NT2/D1 (cell line): ENCODE measurements around the gene HIRA.

Experiments
- DNase-seq: peaks from one replicate; pipeline ENCODE4 v3.0.0-alpha.2; 2011; ENCODE audit warnings: low read depth, low spot score
- H3K27me3 ChIP-seq: 2 replicates; pipeline ENCODE4 v1.6.0; 2011; ENCODE audit warnings: mild to moderate bottlenecking; ENCODE audit not compliant: insufficient read length, insufficient read depth
- H3K36me3 ChIP-seq: 2 replicates; pipeline ENCODE4 v1.6.1; 2011; ENCODE audit warnings: mild to moderate bottlenecking, low read length, mixed read lengths; ENCODE audit not compliant: insufficient read depth, insufficient read length
- H3K4me1 ChIP-seq: 2 replicates; pipeline ENCODE4 v1.5.1; 2011; ENCODE audit not compliant: insufficient read depth, insufficient read length
- H3K4me3 ChIP-seq: 2 replicates; pipeline ENCODE4 v1.5.1; 2011; ENCODE audit warnings: low read depth; ENCODE audit not compliant: insufficient read length
- H3K9ac ChIP-seq: 2 replicates; pipeline ENCODE4 v1.6.0; 2011; ENCODE audit warnings: low read depth; ENCODE audit not compliant: insufficient read length
- H3K9me3 ChIP-seq: 2 replicates; pipeline ENCODE4 v1.5.1; 2011; ENCODE audit warnings: mild to moderate bottlenecking, low read length; ENCODE audit not compliant: insufficient read depth
- SUZ12 ChIP-seq: IDR thresholded peaks from 2 replicates; pipeline ENCODE4 v1.6.1; 2011; ENCODE audit not compliant: insufficient read length, insufficient read depth; ENCODE audit errors: extremely low read depth
- YY1 ChIP-seq: IDR thresholded peaks from 2 replicates; pipeline ENCODE4 v1.6.1; 2011; ENCODE audit not compliant: insufficient read length, insufficient read depth
- ZNF274 ChIP-seq: IDR thresholded peaks from 2 replicates; pipeline ENCODE4 v1.6.1; 2011; ENCODE audit warnings: mild to moderate bottlenecking, low read depth, low read length

Gene HIRA

DNA sequence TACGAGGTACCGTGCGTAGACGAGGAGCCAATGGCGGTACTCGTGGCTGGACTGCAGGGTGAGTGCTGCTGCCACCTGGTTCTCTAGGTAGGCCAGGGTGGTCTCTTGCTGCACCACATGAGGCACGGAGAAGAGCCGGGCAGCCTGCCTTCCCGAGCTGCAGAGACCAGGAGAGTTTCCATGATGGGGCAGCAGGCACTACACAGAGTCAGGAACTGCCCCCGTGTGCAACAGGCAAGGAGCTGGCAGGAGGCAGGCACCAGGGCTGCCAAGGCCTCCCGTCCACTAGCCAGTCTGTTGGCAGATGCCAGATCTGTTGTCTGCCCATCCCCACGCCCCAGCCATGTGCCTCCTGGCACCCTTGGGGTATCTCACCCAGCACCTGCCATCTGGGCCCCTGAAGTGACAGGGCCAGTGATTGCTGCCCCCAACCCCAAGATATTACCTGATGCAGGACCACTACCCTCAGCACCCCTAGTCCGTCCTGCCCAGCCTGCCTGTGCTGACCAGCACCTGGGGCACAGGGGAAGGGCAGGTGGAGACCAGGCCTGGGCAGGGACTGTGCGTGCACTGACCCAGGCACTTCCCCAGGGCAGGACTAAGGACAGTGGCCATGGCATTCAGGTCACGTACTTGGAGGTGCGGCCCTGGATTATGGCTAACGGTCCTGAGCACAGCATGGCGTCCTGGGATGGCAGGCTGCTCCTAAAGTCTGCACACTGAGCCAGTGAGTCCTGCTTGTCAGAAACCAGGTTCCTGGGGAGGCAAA lies 78.0 kb downstream of the HIRA start:
- no peaks in the 10 kb centered on the region for H3K4me1 ChIP-seq
- no peaks in the 10 kb centered on the region for H3K9me3 ChIP-seq
- no peak overlapping the region for H3K4me3 ChIP-seq
- H3K9ac ChIP-seq: no peak overlapping the region
- H3K27me3 ChIP-seq: no peaks in the 10 kb centered on the region
- no peak for TF ChIP-seq SUZ12
- TF ChIP-seq ZNF274: no peak
- TF ChIP-seq YY1: no peak
- no peak for DNase-seq
- peaks cover 86% of the 10 kb centered on the region for H3K36me3 ChIP-seq

GRCh38 chr22:19352766-19353165 lies 78.8 kb downstream of the HIRA start:
- Histone ChIP-seq H3K36me3 (peaks cover 82% of the 10 kb centered on the region), H3K4me1 (no peaks in the 10 kb centered on the region), H3K9ac (no peak overlapping the region), H3K27me3 (no peaks in the 10 kb centered on the region), H3K4me3 (no peak overlapping the region), H3K9me3 (no peaks in the 10 kb centered on the region)
- DNase-seq: no peak
- TF ChIP-seq SUZ12: no peak
- no peak for TF ChIP-seq YY1

DNA sequence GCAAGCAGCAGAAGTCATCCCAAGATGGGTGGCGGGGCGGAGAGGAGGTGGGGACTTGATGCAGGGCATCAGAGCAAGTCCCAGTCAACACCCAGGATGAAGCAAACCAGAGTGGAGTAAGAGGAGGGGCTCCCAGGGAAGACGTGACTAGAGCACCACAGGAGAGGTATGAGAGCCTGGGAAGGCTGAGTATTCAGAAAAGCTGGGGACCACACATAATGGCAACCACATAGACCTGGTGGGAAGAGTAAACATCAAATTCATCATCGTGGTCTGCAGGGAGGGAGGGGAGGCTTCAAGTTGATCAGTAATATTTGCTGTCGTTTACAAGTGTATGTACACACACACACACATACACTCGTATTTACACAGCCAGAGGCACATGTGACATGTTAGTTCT lies 79.3 kb downstream of the HIRA start:
- H3K27me3 ChIP-seq: no peaks in the 10 kb centered on the region
- TF ChIP-seq ZNF274: no peak
- TF ChIP-seq SUZ12: no peak
- TF ChIP-seq YY1: no peak
- no peak overlapping the region for H3K9ac ChIP-seq
- no peaks in the 10 kb centered on the region for H3K4me1 ChIP-seq
- H3K9me3 ChIP-seq: no peaks in the 10 kb centered on the region
- DNase-seq: no peak
- no peak overlapping the region for H3K4me3 ChIP-seq
- peaks cover 83% of the 10 kb centered on the region for H3K36me3 ChIP-seq

DNA sequence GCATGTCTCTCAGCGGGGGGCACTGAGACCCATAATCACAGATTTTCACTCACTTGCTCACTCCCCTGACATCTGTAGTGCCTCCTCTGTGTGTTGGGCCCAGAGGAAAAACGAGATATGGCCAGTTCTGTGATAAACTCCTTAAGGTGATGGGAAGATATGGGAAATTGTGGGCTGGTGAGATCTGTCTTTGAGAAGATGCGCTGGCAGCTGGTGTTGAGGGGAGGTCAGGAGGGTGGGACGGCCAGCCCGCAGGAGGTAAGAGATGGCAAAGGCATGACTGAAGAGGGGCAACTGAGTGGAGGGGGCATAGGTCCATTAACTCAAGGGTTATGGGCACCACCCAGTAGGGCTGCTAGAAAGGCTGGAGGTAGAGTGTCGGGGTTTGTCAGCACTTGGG lies 79.9 kb downstream of the HIRA start:
- no peak for DNase-seq
- Histone ChIP-seq H3K27me3 (no peaks in the 10 kb centered on the region), H3K4me1 (no peaks in the 10 kb centered on the region), H3K9ac (no peak overlapping the region), H3K4me3 (no peak overlapping the region), H3K36me3 (peaks cover 83% of the 10 kb centered on the region), H3K9me3 (no peaks in the 10 kb centered on the region)
- TF ChIP-seq YY1 (no peak), SUZ12 (no peak), ZNF274 (no peak)

DNA sequence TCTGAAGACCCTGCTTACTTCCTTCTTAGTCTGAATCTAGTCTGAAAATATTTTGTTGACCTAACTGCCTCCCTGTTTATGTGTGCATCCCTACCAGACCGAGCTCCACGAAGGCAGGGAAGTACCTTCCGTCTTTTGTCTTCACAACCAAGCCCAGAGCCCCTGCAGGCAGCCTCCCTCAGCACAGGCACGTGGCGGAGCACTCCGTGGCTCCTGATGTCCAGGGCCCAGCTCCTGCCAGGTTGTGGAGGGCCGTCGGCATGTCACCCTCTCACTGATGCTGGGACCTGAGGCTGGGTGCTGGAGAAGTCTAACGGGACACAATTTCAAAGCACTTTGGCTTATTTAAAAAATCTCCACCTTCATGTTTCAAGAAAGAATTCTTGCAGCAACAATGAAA lies 80.6 kb downstream of the HIRA start:
- TF ChIP-seq SUZ12: no peak
- no peak for TF ChIP-seq YY1
- no peak for TF ChIP-seq ZNF274
- H3K4me1 ChIP-seq: no peaks in the 10 kb centered on the region
- H3K9me3 ChIP-seq: no peaks in the 10 kb centered on the region
- H3K27me3 ChIP-seq: no peaks in the 10 kb centered on the region
- H3K4me3 ChIP-seq: no peak overlapping the region
- H3K9ac ChIP-seq: no peak overlapping the region
- H3K36me3 ChIP-seq: peaks cover 82% of the 10 kb centered on the region
- DNase-seq: no peak

DNA sequence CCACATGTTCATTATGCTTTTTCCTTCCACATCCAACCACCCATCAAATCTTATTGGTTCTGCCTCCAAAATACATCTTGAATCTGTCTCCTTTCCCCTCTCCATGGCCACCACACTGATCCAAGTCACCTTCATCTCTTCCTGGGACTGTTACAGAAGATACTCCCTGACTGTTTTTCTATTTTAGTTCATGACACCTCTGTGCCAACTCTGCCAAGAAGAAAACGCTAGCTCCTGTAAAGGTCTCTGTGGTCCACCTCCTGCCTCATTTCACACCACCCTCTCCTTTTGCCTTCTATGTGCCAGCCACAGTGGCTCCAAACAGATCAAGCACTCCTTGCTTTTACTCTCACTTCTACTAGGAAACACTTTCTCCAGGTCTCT lies 81.1 kb downstream of the HIRA start:
- no peak for TF ChIP-seq YY1
- no peak for TF ChIP-seq ZNF274
- TF ChIP-seq SUZ12: no peak
- Histone ChIP-seq H3K9me3 (no peaks in the 10 kb centered on the region), H3K4me1 (no peaks in the 10 kb centered on the region), H3K27me3 (no peaks in the 10 kb centered on the region), H3K9ac (no peak overlapping the region), H3K4me3 (no peak overlapping the region), H3K36me3 (peaks cover 81% of the 10 kb centered on the region)
- no peak for DNase-seq

DNA sequence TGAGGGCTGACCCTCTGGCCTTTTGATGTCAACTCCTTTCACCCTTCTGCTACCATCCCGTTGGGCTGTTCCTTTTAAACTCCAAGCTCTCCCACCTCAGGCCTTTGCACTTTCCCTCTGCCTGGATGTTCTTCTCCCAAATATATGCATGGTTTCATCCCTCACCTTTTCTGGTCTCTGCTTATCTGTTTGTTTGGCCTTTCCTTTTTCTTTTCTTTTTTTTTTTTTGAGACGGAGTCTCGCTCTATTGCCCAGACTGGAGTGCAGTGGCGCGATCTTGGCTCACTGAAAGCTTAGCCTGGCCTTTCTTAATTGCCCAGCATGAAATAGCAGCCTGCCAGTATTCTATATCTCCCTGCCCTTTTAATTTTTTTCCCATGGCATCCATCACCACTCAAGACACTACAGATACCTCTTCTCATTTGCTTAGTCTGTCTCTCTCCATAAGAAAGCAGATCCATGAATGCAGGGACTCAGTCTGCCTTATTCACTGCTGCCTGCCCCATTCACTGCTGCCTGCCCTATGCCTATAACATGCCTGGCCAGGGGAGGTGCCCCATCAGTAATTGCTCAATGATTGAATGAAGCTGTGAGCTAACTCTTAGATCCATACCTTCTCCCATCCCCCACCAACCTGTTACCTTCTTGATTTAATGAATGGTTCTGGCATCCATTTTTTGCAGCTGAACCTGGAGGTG lies 81.6 kb downstream of the HIRA start:
- H3K4me1 ChIP-seq: no peaks in the 10 kb centered on the region
- no peaks in the 10 kb centered on the region for H3K9me3 ChIP-seq
- H3K9ac ChIP-seq: no peak overlapping the region
- no peak for DNase-seq
- H3K27me3 ChIP-seq: no peaks in the 10 kb centered on the region
- no peak overlapping the region for H3K4me3 ChIP-seq
- TF ChIP-seq ZNF274 (no peak), YY1 (no peak), SUZ12 (no peak)
- H3K36me3 ChIP-seq: peaks cover 81% of the 10 kb centered on the region
